HCEC 1CT (cell line): ENCODE results near the gene SYNE2.
"Not testable (repeated sequence)": the region's sequence is repeated elsewhere in the genome, so short reads cannot be mapped to it uniquely, and the experiment has no call there.

ENCODE experiments used
- DNase-seq: peaks from one replicate; pipeline ENCODE4 v3.0.0-alpha.2; 2017

The SYNE2 gene

GRCh38 chr14:64198486-64198885, 345.7 kb downstream of the SYNE2 start:
- DNase-seq = no peak

GRCh38 chr14:64200170-64200569, 347.4 kb downstream of the SYNE2 start:
- no peak for DNase-seq

GRCh38 chr14:64201296-64201695, 348.5 kb downstream of the SYNE2 start:
- no peak for DNase-seq

- no peak for DNase-seq
These were observed 349.2 kb downstream of the SYNE2 start for GRCh38 chr14:64201921-64202545.

- no peak for DNase-seq
These were observed 349.9 kb downstream of the SYNE2 start for GRCh38 chr14:64202716-64203115.

- no peak for DNase-seq
These were observed 350.7 kb downstream of the SYNE2 start for GRCh38 chr14:64203366-64204006.

GRCh38 chr14:64208261-64208660, 355.5 kb downstream of the SYNE2 start:
- DNase-seq = no peak

GRCh38 chr14:64208981-64209380, 356.2 kb downstream of the SYNE2 start:
- DNase-seq = no peak

- peak; percentile 37 for DNase-seq
These were observed 356.8 kb downstream of the SYNE2 start for GRCh38 chr14:64209444-64210131.

GRCh38 chr14:64210216-64210615, 357.4 kb downstream of the SYNE2 start:
- no peak for DNase-seq

- not testable (repeated sequence) for DNase-seq
These were observed 358.1 kb downstream of the SYNE2 start for GRCh38 chr14:64210912-64211311.

GRCh38 chr14:64212666-64213065, 359.9 kb downstream of the SYNE2 start:
- peak; percentile 17 for DNase-seq

GRCh38 chr14:64213086-64213485, 360.3 kb downstream of the SYNE2 start:
- no peak for DNase-seq

GRCh38 chr14:64213853-64214570, 361.2 kb downstream of the SYNE2 start:
- no peak for DNase-seq

GRCh38 chr14:64215274-64215673, 362.5 kb downstream of the SYNE2 start:
- no peak for DNase-seq

- no peak for DNase-seq
These were observed 363.2 kb downstream of the SYNE2 start for GRCh38 chr14:64215978-64216377.

- DNase-seq = no peak
These were observed 364.5 kb downstream of the SYNE2 start for GRCh38 chr14:64217308-64217707.

GRCh38 chr14:64217834-64218233, 365.0 kb downstream of the SYNE2 start:
- no peak for DNase-seq

GRCh38 chr14:64218344-64219240, 365.8 kb downstream of the SYNE2 start:
- no peak for DNase-seq

- no peak for DNase-seq
These were observed 367.3 kb downstream of the SYNE2 start for GRCh38 chr14:64220056-64220455.

GRCh38 chr14:64220466-64220865, 367.7 kb downstream of the SYNE2 start:
- no peak for DNase-seq

- DNase-seq = no peak
These were observed 368.7 kb downstream of the SYNE2 start for GRCh38 chr14:64221391-64222003.
